GM19193 (cell line): ENCODE data around the gene FFAR3.

Source experiments
- POLR2A ChIP-seq: IDR thresholded peaks from 4 replicates; pipeline ENCODE4 v1.6.1; 2011; ENCODE audit not compliant: insufficient read depth, insufficient read length; ENCODE audit errors: extremely low read depth

FFAR3 gene, protein sequence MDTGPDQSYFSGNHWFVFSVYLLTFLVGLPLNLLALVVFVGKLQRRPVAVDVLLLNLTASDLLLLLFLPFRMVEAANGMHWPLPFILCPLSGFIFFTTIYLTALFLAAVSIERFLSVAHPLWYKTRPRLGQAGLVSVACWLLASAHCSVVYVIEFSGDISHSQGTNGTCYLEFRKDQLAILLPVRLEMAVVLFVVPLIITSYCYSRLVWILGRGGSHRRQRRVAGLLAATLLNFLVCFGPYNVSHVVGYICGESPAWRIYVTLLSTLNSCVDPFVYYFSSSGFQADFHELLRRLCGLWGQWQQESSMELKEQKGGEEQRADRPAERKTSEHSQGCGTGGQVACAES

DNA sequence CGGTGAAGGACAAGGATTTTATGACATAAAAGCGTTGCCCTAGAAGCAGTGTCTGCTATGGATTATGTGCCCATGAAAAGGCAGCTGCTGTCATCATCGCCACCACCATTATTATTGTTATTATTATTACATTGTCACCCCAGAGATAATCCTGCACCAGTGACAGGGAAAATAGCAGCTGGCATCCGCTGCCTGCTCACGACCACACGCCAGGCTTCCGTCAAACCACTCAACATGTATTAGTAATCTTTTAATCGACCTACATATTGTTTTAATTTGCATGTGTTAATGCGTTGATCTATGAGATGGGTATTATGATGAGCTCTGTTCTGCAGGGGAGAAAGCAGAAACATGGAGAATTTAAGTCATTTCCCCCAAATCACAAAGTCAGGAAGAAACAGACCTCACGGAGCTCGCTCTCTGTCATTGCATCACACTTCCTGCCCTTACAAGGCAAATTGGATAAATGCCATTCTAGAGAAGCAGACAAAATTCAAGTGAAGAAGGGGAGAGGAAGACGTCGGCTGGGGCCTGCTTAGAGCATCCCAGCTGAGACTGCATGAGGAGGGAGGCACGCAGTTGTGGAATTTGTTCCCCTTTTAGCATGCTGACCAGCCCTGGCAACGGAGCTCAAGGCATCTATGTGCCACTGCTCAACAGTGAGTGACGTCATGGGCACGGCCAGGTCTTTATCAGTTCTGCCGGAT, at the start of gene FFAR3:
Gene FFAR3 (plus strand): TSS at position 594 of the 707 bp plus-strand sequence. CDS start 431 bp downstream, outside the sequence.
- TF ChIP-seq POLR2A: no peak

DNA sequence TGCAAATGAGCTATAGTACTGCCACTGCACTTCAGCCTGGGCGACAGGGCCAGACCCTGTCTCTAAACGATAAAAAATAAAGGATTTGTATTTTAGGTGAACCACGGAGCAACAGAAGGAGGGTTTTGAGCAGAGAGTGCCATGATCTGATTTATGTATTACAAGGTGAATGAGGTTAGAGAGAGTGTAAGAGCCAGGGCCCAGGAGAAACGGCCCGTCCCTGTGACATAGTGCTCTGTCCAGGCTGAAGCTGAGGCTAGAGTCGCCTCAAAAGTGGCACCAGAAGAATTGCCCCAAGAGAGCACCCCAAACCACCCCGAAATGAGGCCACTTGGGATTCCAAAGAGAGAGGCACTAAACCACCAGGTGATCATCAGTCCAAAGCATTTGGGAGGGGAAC, 49.4 kb upstream of the FFAR3 start:
- TF ChIP-seq POLR2A: no peak

DNA sequence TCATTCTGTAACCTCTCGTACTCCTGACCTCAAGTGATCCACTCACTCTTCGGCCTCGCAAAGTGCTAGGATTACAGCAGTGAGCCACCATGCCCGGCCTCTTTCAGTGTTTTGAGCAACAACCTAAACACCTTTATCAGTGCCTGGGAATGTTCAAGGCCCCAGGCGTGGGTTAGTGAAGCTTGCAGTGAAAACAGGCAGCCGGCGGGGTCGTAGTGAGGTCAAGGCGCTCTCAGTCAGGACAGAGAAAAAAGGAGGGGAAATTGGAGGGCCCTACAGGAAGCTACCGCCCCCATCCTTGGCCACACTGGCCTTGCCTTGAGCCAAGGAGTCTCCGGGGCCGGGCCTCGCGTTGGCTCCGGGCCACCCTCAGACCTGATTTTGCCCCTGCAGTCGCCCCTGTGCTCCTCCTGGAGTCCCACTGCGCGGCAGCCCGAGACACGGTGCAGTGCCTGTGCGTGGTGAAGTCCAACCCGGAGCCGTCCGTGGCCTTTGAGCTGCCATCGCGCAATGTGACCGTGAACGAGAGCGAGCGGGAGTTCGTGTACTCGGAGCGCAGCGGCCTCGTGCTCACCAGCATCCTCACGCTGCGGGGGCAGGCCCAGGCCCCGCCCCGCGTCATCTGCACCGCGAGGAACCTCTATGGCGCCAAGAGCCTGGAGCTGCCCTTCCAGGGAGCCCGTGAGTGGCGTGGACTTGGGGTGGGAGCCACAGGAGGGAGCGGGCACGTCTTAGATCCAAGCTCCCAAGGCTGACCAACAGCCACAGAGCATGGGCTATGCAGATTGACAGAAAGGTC, 48.6 kb upstream of the FFAR3 start:
- TF ChIP-seq POLR2A: no peak

DNA sequence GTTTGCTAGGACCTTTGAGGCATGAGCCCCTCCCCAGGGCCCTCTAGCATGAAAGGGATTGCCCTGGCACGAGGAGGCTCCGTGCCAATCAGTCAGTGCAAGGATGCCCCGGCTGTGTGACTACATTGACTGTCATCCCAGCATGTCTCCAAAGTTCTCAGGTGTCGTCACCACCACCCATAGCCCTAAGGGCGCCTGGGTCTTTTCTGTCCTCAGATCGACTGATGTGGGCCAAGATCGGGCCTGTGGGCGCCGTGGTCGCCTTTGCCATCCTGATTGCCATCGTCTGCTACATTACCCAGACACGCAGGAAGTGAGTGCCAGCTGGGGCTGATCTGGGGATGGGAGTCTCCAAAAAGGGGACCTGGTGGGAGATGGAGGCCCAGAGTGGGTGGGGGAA, 47.9 kb upstream of the FFAR3 start:
- no peak for TF ChIP-seq POLR2A

DNA sequence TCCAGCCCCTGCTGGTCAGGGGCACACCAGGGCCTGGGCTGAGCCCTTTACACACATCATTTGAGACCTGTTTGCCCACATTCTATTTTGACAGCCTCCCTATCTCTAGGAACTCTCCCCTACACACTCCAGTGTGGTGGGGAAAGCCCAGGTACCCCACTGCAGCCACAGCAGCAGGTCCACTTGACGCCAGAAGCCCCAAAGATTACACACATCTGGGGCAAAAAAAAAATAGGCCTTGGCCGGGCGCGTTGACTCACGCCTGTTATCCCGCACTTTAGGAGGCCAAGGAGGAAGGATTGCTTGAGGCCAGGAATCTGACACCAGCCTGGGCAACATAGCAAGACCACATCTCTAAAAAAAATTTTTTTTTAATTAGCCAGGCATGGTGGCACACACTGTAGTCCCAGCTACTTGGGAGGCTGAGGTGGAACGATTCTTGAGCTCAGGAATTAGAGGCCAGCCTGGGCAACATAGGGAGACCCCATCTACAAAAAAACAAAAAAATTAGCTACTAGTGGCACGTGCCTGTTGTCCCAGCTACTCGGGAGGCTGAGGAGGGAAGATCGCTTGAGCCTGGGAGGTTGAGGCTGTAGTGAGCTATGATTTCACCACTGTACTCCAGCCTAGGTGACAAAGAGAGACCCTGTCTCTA, 47.3 kb upstream of the FFAR3 start:
- no peak for TF ChIP-seq POLR2A

DNA sequence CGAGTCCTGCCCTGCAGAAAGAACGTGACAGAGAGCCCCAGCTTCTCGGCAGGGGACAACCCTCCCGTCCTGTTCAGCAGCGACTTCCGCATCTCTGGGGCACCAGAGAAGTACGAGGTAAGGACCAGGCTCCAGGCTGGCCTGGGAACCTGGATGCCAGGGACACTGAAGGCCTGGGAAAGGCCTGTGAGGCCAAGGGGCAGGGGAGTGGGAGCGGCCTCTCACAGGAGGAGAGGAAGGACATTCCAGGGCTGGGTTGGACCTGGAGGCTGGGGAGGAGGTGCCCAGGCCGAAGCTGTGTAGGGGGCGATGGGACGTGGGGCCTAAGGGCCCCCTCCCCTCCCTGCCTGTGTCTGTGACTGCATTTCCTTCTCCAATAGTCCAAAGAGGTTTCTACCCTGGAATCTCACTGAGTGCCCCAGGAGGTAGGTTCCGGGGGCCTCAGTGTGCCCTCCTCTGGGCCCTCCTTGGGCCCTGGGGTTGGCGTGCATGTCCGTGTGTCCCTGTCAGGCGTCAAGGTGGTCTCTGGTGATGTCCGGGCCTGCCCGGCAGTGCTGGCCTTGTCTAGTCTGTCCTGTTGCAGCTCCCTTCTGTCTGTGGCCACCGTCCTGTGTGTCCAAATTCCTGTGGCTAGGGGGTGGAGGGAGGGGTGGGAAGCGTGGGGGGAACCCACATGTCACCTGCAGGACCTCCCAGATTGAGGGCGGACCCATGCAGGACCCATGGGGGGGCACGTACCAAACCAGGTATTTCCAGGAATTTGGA, 46.2 kb upstream of the FFAR3 start:
- no peak for TF ChIP-seq POLR2A

DNA sequence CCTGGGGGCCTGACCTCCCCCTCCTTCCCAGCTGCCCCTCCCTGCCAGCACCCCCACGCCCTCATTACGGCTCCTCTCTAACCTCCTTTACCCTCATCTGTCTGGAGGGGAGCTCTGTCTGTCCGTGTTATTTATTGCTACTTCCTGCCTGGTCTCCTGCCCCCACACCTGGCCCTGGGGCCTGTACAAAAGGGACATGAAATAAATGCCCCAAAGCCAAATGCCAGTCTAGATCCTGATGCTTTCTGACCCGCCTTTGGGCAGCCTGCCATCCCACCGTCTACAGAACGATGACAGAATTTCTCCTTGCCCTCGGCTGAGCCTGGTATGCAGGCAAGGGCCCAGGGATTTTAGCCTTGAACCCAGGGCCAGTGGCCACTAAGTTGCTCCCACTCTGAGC, 44.7 kb upstream of the FFAR3 start:
- no peak for TF ChIP-seq POLR2A

DNA sequence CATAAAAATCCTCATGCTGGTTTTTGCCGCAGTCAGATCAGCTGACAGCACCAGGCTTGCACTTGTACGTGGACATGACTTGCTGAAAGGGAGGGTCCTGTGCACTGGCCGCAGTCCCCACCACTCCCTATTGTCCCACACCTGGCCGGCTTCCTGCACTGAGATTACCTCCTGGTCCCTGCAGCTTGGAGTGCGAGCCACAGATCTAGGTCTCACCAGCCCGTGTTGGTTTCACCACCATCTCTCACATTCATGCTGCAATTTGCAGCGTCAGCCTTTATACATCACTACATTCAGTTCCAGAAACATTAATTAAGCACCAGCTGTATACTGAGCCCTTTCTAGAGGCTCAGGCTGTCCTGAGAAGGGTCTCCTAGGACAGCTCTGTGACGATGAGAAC, 44.2 kb upstream of the FFAR3 start:
- TF ChIP-seq POLR2A: no peak

DNA sequence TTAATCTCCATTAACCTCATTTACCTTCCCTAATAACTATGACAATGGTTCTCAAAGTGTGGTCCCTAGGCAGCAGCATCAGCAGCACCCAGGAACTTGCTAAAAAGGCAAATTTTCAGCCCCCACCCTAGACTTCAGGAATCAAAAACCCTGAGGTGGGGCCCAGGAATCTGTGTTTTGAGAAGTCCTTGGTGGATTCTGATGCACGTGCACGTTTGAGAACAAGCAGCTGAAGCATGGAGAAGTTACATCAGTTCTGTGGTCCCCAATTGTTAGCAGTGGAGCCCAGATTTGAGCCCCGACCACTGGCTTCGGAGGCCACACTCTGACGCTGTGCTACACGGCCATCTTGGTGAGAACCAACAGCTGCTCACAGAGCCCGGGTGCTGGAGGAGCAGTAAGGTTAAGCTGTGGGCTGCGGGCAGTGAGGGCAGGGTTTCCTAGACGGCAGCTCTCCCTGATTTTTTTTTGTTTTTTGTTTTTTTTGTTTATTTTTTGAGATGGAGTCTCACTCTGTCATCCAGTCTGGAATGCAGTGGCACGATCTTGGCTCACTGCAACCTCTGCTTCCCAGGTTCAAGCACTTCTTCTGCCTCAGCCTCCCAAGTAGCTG, 43.3 kb upstream of the FFAR3 start:
- no peak for TF ChIP-seq POLR2A

DNA sequence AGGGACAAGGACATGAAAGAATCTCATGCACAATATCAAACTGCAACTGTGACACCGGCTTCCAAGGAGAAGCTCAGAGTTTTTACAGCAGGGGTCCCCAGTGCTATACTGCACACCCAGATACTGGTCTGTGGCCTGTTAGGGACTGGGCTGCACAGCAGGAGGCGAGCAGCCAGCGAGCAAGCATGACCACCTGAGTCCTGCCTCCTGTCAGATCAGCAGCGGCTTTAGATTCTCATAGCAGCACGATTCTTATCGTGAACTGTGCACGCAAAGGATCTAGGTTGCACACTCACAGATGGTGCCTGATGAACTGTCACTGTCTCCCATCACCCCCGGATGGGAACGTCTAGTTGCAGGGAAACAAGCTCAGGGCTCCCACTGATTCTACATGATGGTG, 42.4 kb upstream of the FFAR3 start:
- TF ChIP-seq POLR2A: no peak

DNA sequence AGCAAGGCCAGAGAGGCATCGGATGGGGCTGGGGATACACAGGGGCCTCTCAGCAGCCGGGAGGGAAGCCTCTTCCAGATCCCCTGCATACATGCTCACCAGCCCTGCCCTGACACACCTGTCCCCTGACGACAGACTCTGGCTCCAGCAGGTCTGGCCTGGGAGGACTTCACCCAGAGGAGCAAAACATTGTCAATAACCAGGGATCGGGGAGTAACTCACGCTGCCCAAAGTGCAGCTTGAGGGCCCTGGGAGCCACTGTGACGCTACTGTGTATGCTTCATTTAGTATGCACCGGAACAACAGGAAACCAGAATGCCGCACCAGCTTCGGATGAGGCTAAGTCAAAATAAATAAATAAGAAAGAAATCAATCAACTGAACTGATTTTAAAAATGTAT, 41.7 kb upstream of the FFAR3 start:
- TF ChIP-seq POLR2A: no peak

DNA sequence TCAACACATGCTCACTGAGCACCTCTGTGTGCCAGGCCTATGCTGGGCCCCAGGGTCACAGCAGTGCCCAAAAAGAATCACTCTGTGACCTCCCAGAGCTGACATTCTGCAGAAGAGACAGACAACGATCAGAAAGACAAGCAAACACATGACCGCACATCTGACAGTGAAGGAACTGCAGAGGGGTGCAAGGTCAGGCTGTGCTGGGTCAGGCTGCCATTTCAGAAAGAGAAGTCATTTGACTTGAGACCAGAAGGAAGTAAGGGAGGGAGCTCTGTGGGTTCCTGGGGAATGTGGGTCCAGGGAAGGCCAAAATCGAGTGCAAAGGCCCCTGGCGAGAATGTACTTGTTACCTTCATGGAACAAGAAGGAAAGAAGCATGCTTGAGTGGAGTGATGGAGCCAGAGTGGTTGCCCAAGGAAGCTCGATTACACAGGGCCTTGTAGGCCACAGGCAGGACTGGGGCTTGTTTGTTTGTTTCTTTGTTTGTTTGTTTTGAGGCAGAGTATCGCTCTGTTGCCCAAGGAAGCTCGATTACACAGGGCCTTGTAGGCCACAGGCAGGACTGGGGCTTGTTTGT, 40.7 kb upstream of the FFAR3 start:
- no peak for TF ChIP-seq POLR2A

DNA sequence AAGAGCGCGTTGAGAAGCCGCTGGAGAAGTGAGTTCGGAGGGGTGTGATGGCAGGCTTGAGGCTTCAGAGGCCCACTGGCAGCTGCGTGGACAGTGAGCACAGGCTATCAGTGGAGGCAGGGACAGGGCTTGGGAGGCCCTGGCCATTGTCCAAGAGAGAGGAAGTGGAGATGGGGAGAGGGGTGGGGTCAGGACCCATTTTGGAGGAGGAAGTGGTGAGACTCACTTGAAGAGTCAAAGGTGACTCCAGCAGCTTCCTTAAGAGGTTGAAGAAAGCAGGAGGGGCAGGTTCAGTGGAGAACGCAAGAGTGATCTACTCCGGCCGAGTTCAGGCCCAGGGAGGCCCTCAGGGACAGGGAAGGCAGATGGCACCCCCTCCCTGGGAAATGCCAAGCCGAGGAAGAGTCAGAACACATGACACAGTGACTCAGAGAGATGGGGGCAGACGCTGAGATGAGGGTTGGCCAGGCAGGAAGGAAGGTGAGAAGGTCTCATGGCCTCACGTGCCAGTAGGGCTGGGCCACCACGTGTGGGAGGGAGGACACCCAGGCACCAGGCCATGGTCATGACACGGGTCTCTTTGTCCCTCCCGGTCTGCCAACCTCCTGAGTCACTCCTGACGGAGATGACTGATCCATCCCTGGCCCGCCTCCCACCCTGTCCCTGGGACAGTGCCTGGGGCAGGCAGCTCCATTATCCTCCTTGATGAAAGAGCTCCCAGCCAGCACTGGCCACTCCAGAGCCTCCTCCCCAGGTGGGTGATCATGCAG, 39.4 kb upstream of the FFAR3 start:
- TF ChIP-seq POLR2A: no peak

DNA sequence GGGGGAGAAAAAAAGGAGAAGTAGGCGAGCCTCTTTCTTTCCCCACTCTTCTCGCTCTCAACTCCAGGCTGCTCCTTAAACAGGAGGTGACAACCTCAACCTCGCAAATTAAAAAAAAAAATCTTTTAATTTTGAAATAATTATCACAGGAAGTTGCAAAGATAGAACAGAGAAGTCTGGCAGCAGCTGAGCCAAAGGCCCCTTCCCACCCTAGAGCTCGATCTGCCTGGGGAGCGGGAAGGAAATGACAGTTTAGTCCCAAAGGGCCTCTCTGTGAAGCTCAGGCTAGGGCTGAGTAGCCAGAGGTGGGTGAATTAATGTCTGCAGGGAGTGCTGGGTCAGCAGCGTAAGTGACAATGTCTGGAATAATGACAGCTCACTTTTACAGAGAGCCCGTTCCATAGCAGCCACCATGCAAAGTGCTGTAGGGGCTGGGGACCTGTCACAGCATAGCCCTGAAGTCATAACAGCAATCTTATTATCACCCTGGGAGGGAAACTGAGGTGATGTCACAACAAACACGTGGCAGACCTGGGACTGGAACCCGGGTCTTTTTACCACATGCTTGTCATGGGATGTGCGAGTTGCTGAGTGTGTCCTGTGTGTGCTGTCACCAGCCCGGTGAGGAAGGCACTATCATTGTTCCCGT, 38.1 kb upstream of the FFAR3 start:
- TF ChIP-seq POLR2A: no peak
